Left ventricle myocardium inferior (tissue), 1 donor: ENCODE results near the gene LEFTY1. TPM values are rescaled to one million over a fixed set of nuclear protein-coding genes. Genes with fewer than 3 reads are reported as not detected.
"Not testable (repeated sequence)": the region's sequence is repeated elsewhere in the genome, so short reads cannot be mapped to it uniquely, and the experiment has no call there.

Source experiments
- DNase-seq: peaks from one replicate; pipeline ENCODE4 v3.0.0-alpha.2; 2020
- H3K27ac ChIP-seq: fragments of 200-600 bp; replicated peaks from 2 replicates; pipeline ENCODE4 v1.8.0; 2021
- H3K27me3 ChIP-seq: fragments of 200-600 bp; 2 replicates; pipeline ENCODE4 v1.8.0; 2021; ENCODE audit warnings: low read depth
- H3K36me3 ChIP-seq: fragments of 200-600 bp; 2 replicates; pipeline ENCODE4 v1.8.0; 2021
- H3K4me1 ChIP-seq: fragments of 200-600 bp; 2 replicates; pipeline ENCODE4 v1.8.0; 2021
- H3K4me3 ChIP-seq: fragments of 200-600 bp; 2 replicates; pipeline ENCODE4 v1.8.0; 2021; ENCODE audit warnings: mild to moderate bottlenecking, moderate library complexity
- H3K9me3 ChIP-seq: fragments of 200-600 bp; replicated peaks from 2 replicates; pipeline ENCODE4 v1.8.0; 2021
- CTCF ChIP-seq: fragments of 200-600 bp; IDR thresholded peaks from 2 replicates; pipeline ENCODE4 v1.8.0; 2021; ENCODE audit warnings: antibody characterized with exemption, mild to moderate bottlenecking, borderline replicate concordance
- intact Hi-C: fragments of 100-400 bp; cut with micrococcal nuclease; formaldehyde crosslinking; loops from one replicate; pipeline ENCODE4 v1.11.0; 2022
- long read RNA-seq: library from polyadenylated mRNA; unstranded; transcript quantifications from one replicate; pipeline ENCODE4 v2.0.0, GENCODE V29; 2021
- total RNA-seq: library from RNA; stranded (reverse); fragmentation: NEBNext Ultra II Directional; extraction: Animal tissue kit (Norgen Biotek cat#: 25700); gene quantifications from one replicate; pipeline ENCODE4 v1.2.1, GENCODE V29; 2021
- donor health status: DM: no; HTN: yes; CAD: no; lungs with severe emphysema.

LEFTY1 gene
- total RNA-seq: 0.55 TPM
- long read RNA-seq: 0 reads

GRCh38 chr1:225888898-225889601, at the start of gene LEFTY1:
Gene LEFTY1, minus strand, starts transcription at chr1:225889146. Its CDS starts 80 bp downstream, at chr1:225889066.
- Histone ChIP-seq H3K27ac (no peak within 1 kb of the TSS), H3K4me1 (no peaks in the 10 kb centered on the region), H3K27me3 (peaks cover 15% of the 10 kb centered on the region), H3K9me3 (no peaks in the 10 kb centered on the region), H3K36me3 (no peaks in the 10 kb centered on the region), H3K4me3 (no peak within 1 kb of the TSS)
- intact Hi-C loops: no loop called here
- no peak for TF ChIP-seq CTCF
- no peak for DNase-seq

GRCh38 chr1:225937048-225937968, 48.4 kb upstream of the LEFTY1 start:
- no peak for DNase-seq
- TF ChIP-seq CTCF: no peak
- Histone ChIP-seq H3K4me3 (no peak overlapping the region), H3K36me3 (no peaks in the 10 kb centered on the region), H3K27ac (no peak overlapping the region), H3K27me3 (no peaks in the 10 kb centered on the region), H3K4me1 (peaks cover 25% of the 10 kb centered on the region), H3K9me3 (no peaks in the 10 kb centered on the region)
- intact Hi-C loops: no loop called here

GRCh38 chr1:225936523-225936922, 47.6 kb upstream of the LEFTY1 start:
- intact Hi-C loops: no loop called here
- Histone ChIP-seq H3K27me3 (no peaks in the 10 kb centered on the region), H3K4me3 (no peak overlapping the region), H3K4me1 (peaks cover 18% of the 10 kb centered on the region), H3K9me3 (no peaks in the 10 kb centered on the region), H3K27ac (no peak overlapping the region), H3K36me3 (no peaks in the 10 kb centered on the region)
- TF ChIP-seq CTCF: no peak
- DNase-seq: no peak

- H3K27ac ChIP-seq, DNase-seq, H3K4me3 ChIP-seq, H3K9me3 ChIP-seq, intact Hi-C loops, H3K27me3 ChIP-seq, H3K36me3 ChIP-seq: not testable (repeated sequence)
- H3K4me1 ChIP-seq: peaks cover 13% of the 10 kb centered on the region
These were observed 47.1 kb upstream of the LEFTY1 start for GRCh38 chr1:225936086-225936485.

- Histone ChIP-seq H3K36me3 (no peaks in the 10 kb centered on the region), H3K27me3 (no peaks in the 10 kb centered on the region), H3K4me3 (no peak overlapping the region), H3K27ac (no peak overlapping the region), H3K4me1 (no peaks in the 10 kb centered on the region), H3K9me3 (no peaks in the 10 kb centered on the region)
- intact Hi-C loops: no loop called here
- TF ChIP-seq CTCF: no peak
- no peak for DNase-seq
These were observed 45.8 kb upstream of the LEFTY1 start for GRCh38 chr1:225934711-225935110.

GRCh38 chr1:225933072-225933471, 44.1 kb upstream of the LEFTY1 start:
- intact Hi-C loops: no loop called here
- Histone ChIP-seq H3K36me3 (no peaks in the 10 kb centered on the region), H3K4me1 (no peaks in the 10 kb centered on the region), H3K27ac (no peak overlapping the region), H3K27me3 (no peaks in the 10 kb centered on the region), H3K9me3 (no peaks in the 10 kb centered on the region), H3K4me3 (no peak overlapping the region)
- no peak for TF ChIP-seq CTCF
- DNase-seq: no peak
